Liver (tissue), 9 donors: Measurements from ENCODE around the gene ESRRB. TPM values are rescaled to one million over a fixed set of nuclear protein-coding genes. Genes with fewer than 3 reads are reported as not detected.

Experiments
- DNase-seq: peaks from one replicate; pipeline ENCODE4 v3.0.0-alpha.2; 2017; ENCODE audit warnings: low spot score
- H3K27ac ChIP-seq, 2 donors: one replicate each; pipeline ENCODE4 v1.7.0; 2013; ENCODE audit warnings: inconsistent platforms in 2 of 2, low read length in 2 of 2, control low read depth in 1 of 2, low read depth in 1 of 2, mild to moderate bottlenecking in 1 of 2
- H3K27me3 ChIP-seq, 4 donors: one replicate each; pipeline versions ENCODE4 v1.6.1 to v1.7.0; 2013; ENCODE audit warnings: low read length in 3 of 4, inconsistent platforms in 1 of 4, mild to moderate bottlenecking in 1 of 4, moderate library complexity in 1 of 4; ENCODE audit not compliant: control insufficient read depth in 4 of 4, insufficient read depth in 4 of 4
- H3K36me3 ChIP-seq, 4 donors: one replicate each; pipeline versions ENCODE4 v1.6.1 to v1.7.0; 2013; ENCODE audit warnings: low read length in 3 of 4, mild to moderate bottlenecking in 3 of 4, low read depth in 1 of 4, moderate library complexity in 1 of 4; ENCODE audit not compliant: control insufficient read depth in 4 of 4, insufficient read depth in 3 of 4
- H3K4me1 ChIP-seq, 4 donors: one replicate each; pipeline versions ENCODE4 v1.6.1 to v1.7.0; 2013; ENCODE audit warnings: low read length in 3 of 4, mild to moderate bottlenecking in 3 of 4, moderate library complexity in 1 of 4; ENCODE audit not compliant: control insufficient read depth in 4 of 4, insufficient read depth in 4 of 4
- H3K4me3 ChIP-seq, 3 donors: one replicate each; pipeline versions ENCODE4 v1.6.1 to v1.7.0; 2013; ENCODE audit warnings: low read length in 3 of 3, control low read depth in 1 of 3, low read depth in 1 of 3, mild to moderate bottlenecking in 1 of 3
- H3K9ac ChIP-seq, 2 donors: one replicate each; pipeline ENCODE4 v1.7.0; 2013; ENCODE audit warnings: low read length in 2 of 2, mild to moderate bottlenecking in 2 of 2, moderate library complexity in 2 of 2, control low read depth in 1 of 2, low read depth in 1 of 2
- H3K9me3 ChIP-seq, 4 donors: one replicate each; pipeline versions ENCODE4 v1.6.1 to v1.7.0; 2013; ENCODE audit warnings: low read length in 3 of 4; ENCODE audit not compliant: control insufficient read depth in 4 of 4
- EGR1 ChIP-seq, 2 donors: IDR thresholded peaks; 2 replicates each; pipeline ENCODE4 v1.6.1; 2016 to 2018; ENCODE audit warnings: antibody characterized with exemption in 2 of 2, low read depth in 2 of 2
- FOXA1 ChIP-seq: IDR thresholded peaks from 2 replicates; pipeline ENCODE4 v1.6.1; 2016; ENCODE audit warnings: antibody characterized with exemption
- FOXA2 ChIP-seq: IDR thresholded peaks from 2 replicates; pipeline ENCODE4 v1.6.1; 2016; ENCODE audit warnings: antibody characterized with exemption
- GABPA ChIP-seq, 2 donors: IDR thresholded peaks in 1 of 2; conservative IDR thresholded peaks in 1 of 2; 2 replicates each; pipeline ENCODE4 v1.6.1; 2016; ENCODE audit warnings: antibody characterized with exemption in 2 of 2, mild to moderate bottlenecking in 1 of 2, moderate library complexity in 1 of 2
- HNF4A ChIP-seq, 2 donors: conservative IDR thresholded peaks; 2 replicates each; pipeline ENCODE4 v1.6.1; 2016; ENCODE audit warnings: antibody characterized with exemption in 2 of 2, mild to moderate bottlenecking in 2 of 2
- HNF4G ChIP-seq: IDR thresholded peaks from 2 replicates; pipeline ENCODE4 v1.6.1; 2016; ENCODE audit warnings: antibody characterized with exemption
- JUND ChIP-seq, 2 donors: IDR thresholded peaks; 2 replicates each; pipeline ENCODE4 v1.6.1; 2016; ENCODE audit warnings: antibody characterized with exemption in 2 of 2
- NR2F2 ChIP-seq: IDR thresholded peaks from 2 replicates; pipeline ENCODE4 v1.6.1; 2016; ENCODE audit warnings: antibody characterized with exemption
- RAD21 ChIP-seq, 2 donors: IDR thresholded peaks; 2 replicates each; pipeline ENCODE4 v1.6.1; 2016; ENCODE audit warnings: antibody characterized with exemption in 2 of 2, mild to moderate bottlenecking in 2 of 2
- RXRA ChIP-seq, 2 donors: IDR thresholded peaks; 2 replicates each; pipeline ENCODE4 v1.6.1; 2017 to 2018; ENCODE audit warnings: antibody characterized with exemption in 2 of 2, mild to moderate bottlenecking in 1 of 2
- SP1 ChIP-seq: IDR thresholded peaks from 2 replicates; pipeline ENCODE4 v1.6.1; 2018; ENCODE audit warnings: antibody characterized with exemption, mild to moderate bottlenecking
- TAF1 ChIP-seq: conservative IDR thresholded peaks from 2 replicates; pipeline ENCODE4 v1.6.1; 2016; ENCODE audit warnings: antibody characterized with exemption, mild to moderate bottlenecking
- YY1 ChIP-seq: IDR thresholded peaks from 2 replicates; pipeline ENCODE4 v1.6.1; 2016; ENCODE audit warnings: antibody characterized with exemption, mild to moderate bottlenecking
- WGBS: extraction: QIAGEN DNeasy Blood & Tissue Kit; methylation state at CpG from one replicate; pipeline ENCODE4 v1.1.7; 2013; 5-methylcytosine and 5-hydroxymethylcytosine counted together
- polyA plus RNA-seq, 2 donors: library from polyadenylated mRNA; stranded (reverse) in 1 of 2; unstranded in 1 of 2; fragments of 200-250 nt in 1 of 2; fragments of >200 nt in 1 of 2; fragmentation: Nextera tagmentation in 1 of 2; extraction: Ambion mirVana in 1 of 2; gene quantifications; one replicate each; pipeline versions ENCODE4 v1.2.1 to v1.2.3, GENCODE V29; 2013 to 2015
- total RNA-seq, 2 donors: library from RNA; depleted of rRNA; stranded (reverse); fragments of >200 nt; gene quantifications; one replicate each; pipeline ENCODE4 v1.2.3, GENCODE V29; 2014
- TF ChIP-seq, protein P1 (sequence below): IDR thresholded peaks from 2 replicates; pipeline ENCODE4 v1.6.1; 2016; ENCODE audit warnings: antibody characterized with exemption
- TF ChIP-seq, protein P2 (sequence below): IDR thresholded peaks from 2 replicates; pipeline ENCODE4 v1.6.1; 2016; ENCODE audit warnings: antibody characterized with exemption
- TF ChIP-seq, protein P3 (sequence below): IDR thresholded peaks from 2 replicates; pipeline ENCODE4 v1.6.1; 2016; ENCODE audit warnings: antibody characterized with exemption, mild to moderate bottlenecking
- TF ChIP-seq, protein P4 (sequence below): fragments of 150-350 bp; IDR thresholded peaks from 2 replicates; pipeline ENCODE4 v1.5.1; 2017; ENCODE audit warnings: improper control_type of control experiment, low read depth, low read length; ENCODE audit not compliant: missing input control
- TF ChIP-seq, protein P5 (sequence below): IDR thresholded peaks from 2 replicates; pipeline ENCODE4 v1.6.1; 2016; ENCODE audit warnings: antibody characterized with exemption
- donor health status: healthy.
- donor health status: healthy.
- donor health status: healthy.
- donor health status: healthy.
- donor health status: healthy.

ESRRB gene
- total and polyA plus RNA-seq, 4 donors, result 0.08 to 0.21 (median 0.11) TPM

DNA sequence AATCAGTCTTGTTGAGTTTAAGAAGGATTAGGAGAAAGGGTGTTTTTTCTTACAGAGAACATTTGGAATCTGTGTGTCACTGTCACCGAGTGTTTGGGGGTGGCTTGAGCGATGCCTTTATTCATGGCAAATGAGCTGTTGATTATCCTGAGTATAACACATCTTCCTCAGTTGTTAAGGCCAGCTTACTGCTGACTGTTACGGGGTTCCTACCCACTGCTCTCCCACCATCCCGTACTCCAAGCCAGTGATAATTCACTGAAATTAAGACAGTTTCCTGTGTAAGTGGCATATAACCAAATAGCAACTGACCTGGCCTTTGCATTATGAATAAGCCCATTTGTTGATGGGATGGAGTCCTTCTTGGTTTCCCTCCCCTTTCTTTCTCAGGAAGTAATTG, 9.5 kb downstream of the ESRRB start:
- TF ChIP-seq YY1 (no peak), SP1 (no peak), EGR1 (IDR thresholded peaks at IDR 0.05; ENCODE audit: low read depth in 2 of 2) (no peak), HNF4G (no peak), TAF1 (no peak), GABPA (IDR thresholded peaks at IDR 0.05 in 1 of 2, conservative IDR thresholded peaks at IDR 0.05 in 1 of 2) (no peak), HNF4A (conservative IDR thresholded peaks at IDR 0.05) (no peak), RXRA (IDR thresholded peaks at IDR 0.05) (no peak), FOXA1 (no peak), NR2F2 (no peak), FOXA2 (no peak), JUND (IDR thresholded peaks at IDR 0.05) (no peak), RAD21 (IDR thresholded peaks at IDR 0.05) (no peak)
- TF ChIP-seq, protein P1, sequence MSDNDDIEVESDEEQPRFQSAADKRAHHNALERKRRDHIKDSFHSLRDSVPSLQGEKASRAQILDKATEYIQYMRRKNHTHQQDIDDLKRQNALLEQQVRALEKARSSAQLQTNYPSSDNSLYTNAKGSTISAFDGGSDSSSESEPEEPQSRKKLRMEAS, result no peak
- TF ChIP-seq, protein P2, sequence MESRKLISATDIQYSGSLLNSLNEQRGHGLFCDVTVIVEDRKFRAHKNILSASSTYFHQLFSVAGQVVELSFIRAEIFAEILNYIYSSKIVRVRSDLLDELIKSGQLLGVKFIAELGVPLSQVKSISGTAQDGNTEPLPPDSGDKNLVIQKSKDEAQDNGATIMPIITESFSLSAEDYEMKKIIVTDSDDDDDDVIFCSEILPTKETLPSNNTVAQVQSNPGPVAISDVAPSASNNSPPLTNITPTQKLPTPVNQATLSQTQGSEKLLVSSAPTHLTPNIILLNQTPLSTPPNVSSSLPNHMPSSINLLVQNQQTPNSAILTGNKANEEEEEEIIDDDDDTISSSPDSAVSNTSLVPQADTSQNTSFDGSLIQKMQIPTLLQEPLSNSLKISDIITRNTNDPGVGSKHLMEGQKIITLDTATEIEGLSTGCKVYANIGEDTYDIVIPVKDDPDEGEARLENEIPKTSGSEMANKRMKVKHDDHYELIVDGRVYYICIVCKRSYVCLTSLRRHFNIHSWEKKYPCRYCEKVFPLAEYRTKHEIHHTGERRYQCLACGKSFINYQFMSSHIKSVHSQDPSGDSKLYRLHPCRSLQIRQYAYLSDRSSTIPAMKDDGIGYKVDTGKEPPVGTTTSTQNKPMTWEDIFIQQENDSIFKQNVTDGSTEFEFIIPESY, result no peak
- TF ChIP-seq, protein P3, sequence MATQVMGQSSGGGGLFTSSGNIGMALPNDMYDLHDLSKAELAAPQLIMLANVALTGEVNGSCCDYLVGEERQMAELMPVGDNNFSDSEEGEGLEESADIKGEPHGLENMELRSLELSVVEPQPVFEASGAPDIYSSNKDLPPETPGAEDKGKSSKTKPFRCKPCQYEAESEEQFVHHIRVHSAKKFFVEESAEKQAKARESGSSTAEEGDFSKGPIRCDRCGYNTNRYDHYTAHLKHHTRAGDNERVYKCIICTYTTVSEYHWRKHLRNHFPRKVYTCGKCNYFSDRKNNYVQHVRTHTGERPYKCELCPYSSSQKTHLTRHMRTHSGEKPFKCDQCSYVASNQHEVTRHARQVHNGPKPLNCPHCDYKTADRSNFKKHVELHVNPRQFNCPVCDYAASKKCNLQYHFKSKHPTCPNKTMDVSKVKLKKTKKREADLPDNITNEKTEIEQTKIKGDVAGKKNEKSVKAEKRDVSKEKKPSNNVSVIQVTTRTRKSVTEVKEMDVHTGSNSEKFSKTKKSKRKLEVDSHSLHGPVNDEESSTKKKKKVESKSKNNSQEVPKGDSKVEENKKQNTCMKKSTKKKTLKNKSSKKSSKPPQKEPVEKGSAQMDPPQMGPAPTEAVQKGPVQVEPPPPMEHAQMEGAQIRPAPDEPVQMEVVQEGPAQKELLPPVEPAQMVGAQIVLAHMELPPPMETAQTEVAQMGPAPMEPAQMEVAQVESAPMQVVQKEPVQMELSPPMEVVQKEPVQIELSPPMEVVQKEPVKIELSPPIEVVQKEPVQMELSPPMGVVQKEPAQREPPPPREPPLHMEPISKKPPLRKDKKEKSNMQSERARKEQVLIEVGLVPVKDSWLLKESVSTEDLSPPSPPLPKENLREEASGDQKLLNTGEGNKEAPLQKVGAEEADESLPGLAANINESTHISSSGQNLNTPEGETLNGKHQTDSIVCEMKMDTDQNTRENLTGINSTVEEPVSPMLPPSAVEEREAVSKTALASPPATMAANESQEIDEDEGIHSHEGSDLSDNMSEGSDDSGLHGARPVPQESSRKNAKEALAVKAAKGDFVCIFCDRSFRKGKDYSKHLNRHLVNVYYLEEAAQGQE, result no peak
- TF ChIP-seq, protein P4, sequence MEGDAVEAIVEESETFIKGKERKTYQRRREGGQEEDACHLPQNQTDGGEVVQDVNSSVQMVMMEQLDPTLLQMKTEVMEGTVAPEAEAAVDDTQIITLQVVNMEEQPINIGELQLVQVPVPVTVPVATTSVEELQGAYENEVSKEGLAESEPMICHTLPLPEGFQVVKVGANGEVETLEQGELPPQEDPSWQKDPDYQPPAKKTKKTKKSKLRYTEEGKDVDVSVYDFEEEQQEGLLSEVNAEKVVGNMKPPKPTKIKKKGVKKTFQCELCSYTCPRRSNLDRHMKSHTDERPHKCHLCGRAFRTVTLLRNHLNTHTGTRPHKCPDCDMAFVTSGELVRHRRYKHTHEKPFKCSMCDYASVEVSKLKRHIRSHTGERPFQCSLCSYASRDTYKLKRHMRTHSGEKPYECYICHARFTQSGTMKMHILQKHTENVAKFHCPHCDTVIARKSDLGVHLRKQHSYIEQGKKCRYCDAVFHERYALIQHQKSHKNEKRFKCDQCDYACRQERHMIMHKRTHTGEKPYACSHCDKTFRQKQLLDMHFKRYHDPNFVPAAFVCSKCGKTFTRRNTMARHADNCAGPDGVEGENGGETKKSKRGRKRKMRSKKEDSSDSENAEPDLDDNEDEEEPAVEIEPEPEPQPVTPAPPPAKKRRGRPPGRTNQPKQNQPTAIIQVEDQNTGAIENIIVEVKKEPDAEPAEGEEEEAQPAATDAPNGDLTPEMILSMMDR, result no peak
- TF ChIP-seq, protein P5, sequence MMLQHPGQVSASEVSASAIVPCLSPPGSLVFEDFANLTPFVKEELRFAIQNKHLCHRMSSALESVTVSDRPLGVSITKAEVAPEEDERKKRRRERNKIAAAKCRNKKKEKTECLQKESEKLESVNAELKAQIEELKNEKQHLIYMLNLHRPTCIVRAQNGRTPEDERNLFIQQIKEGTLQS, result no peak
- Histone ChIP-seq H3K4me1 (no peaks in the 10 kb centered on the region), H3K9me3 (no peaks in the 10 kb centered on the region), H3K27ac (no peak overlapping the region), H3K4me3 (no peak overlapping the region), H3K27me3 (peaks cover 0 to 11% (median 0%) of the 10 kb centered on the region in 4 donors), H3K36me3 (no peaks in the 10 kb centered on the region), H3K9ac (no peak overlapping the region)
- no peak for DNase-seq
- WGBS, result 58% methylated on average over 4 of the region's 4 CpGs
